ENCODE results near the gene GGT6.

The GGT6 gene

GRCh38 chr17:4544951-4545216 lies 15.5 kb downstream of the GGT6 start:
- no peak overlapping the region for H3K9ac ChIP-seq (ENCODE audit: low read depth, low read length)
- no peaks in the 10 kb centered on the region for H3K9me3 ChIP-seq (ENCODE audit: insufficient read depth, low read length, severe bottlenecking)
- TF ChIP-seq EZH2 (IDR thresholded peaks at IDR 0.05; ENCODE audit: borderline replicate concordance, low read depth, low read length, severe bottlenecking) (no peak), CTCF (IDR thresholded peaks at IDR 0.05; ENCODE audit: borderline replicate concordance, extremely low read depth, low read length, poor library complexity, severe bottlenecking) (no peak)
- H3K27ac ChIP-seq (ENCODE audit: low read length), result no peak overlapping the region
- H3K36me3 ChIP-seq (ENCODE audit: insufficient read depth, low read length), result peaks cover 93% of the 10 kb centered on the region
- ATAC-seq (ENCODE audit: insufficient read depth, low read depth) (no peak), DNase-seq (no peak)
- H4K20me1 ChIP-seq (ENCODE audit: insufficient read depth, low read length), result peaks cover 45% of the 10 kb centered on the region
- H3K27me3 ChIP-seq (ENCODE audit: insufficient read depth, low read length, poor library complexity), result no peaks in the 10 kb centered on the region
- no peaks in the 10 kb centered on the region for H3K4me1 ChIP-seq (ENCODE audit: insufficient read depth, low read length)
- no peak overlapping the region for H3K4me2 ChIP-seq (ENCODE audit: insufficient read depth, low read length)
- 0 out of 2 replicates have a peak, but pooled peaks cover 1% of the 10 kb centered on the region for H3K79me2 ChIP-seq (ENCODE audit: insufficient read depth, low read length)
- no peak overlapping the region for H2AFZ ChIP-seq (ENCODE audit: low read depth, low read length)
- no peak overlapping the region for H3K4me3 ChIP-seq (ENCODE audit: low read depth in 1 of 2, low read length in 2 of 2)

GRCh38 chr17:4544135-4544950 lies 16.0 kb downstream of the GGT6 start:
- Histone ChIP-seq H3K27ac (ENCODE audit: low read length) (no peak overlapping the region), H3K36me3 (ENCODE audit: insufficient read depth, low read length) (peaks cover 93% of the 10 kb centered on the region), H3K79me2 (ENCODE audit: insufficient read depth, low read length) (no peaks in the 10 kb centered on the region), H3K9me3 (ENCODE audit: insufficient read depth, low read length, severe bottlenecking) (no peaks in the 10 kb centered on the region), H3K4me1 (ENCODE audit: insufficient read depth, low read length) (no peaks in the 10 kb centered on the region), H3K9ac (ENCODE audit: low read depth, low read length) (no peak overlapping the region), H3K27me3 (ENCODE audit: insufficient read depth, low read length, poor library complexity) (no peaks in the 10 kb centered on the region), H2AFZ (ENCODE audit: low read depth, low read length) (no peak overlapping the region), H4K20me1 (ENCODE audit: insufficient read depth, low read length) (peaks cover 45% of the 10 kb centered on the region), H3K4me2 (ENCODE audit: insufficient read depth, low read length) (no peak overlapping the region), H3K4me3 (ENCODE audit: low read depth in 1 of 2, low read length in 2 of 2) (no peak overlapping the region)
- TF ChIP-seq CTCF (IDR thresholded peaks at IDR 0.05; ENCODE audit: borderline replicate concordance, extremely low read depth, low read length, poor library complexity, severe bottlenecking) (no peak), EZH2 (IDR thresholded peaks at IDR 0.05; ENCODE audit: borderline replicate concordance, low read depth, low read length, severe bottlenecking) (no peak)
- DNase-seq (no peak), ATAC-seq (ENCODE audit: insufficient read depth, low read depth) (no peak)

GRCh38 chr17:4543557-4544026 lies 16.8 kb downstream of the GGT6 start:
- TF ChIP-seq CTCF (IDR thresholded peaks at IDR 0.05; ENCODE audit: borderline replicate concordance, extremely low read depth, low read length, poor library complexity, severe bottlenecking) (no peak), EZH2 (IDR thresholded peaks at IDR 0.05; ENCODE audit: borderline replicate concordance, low read depth, low read length, severe bottlenecking) (no peak)
- Histone ChIP-seq H3K9me3 (ENCODE audit: insufficient read depth, low read length, severe bottlenecking) (no peaks in the 10 kb centered on the region), H3K4me3 (ENCODE audit: low read depth in 1 of 2, low read length in 2 of 2) (no peak overlapping the region), H3K79me2 (ENCODE audit: insufficient read depth, low read length) (no peaks in the 10 kb centered on the region), H3K27me3 (ENCODE audit: insufficient read depth, low read length, poor library complexity) (no peaks in the 10 kb centered on the region), H3K27ac (ENCODE audit: low read length) (no peak overlapping the region), H4K20me1 (ENCODE audit: insufficient read depth, low read length) (peaks cover 42% of the 10 kb centered on the region), H3K4me2 (ENCODE audit: insufficient read depth, low read length) (no peak overlapping the region), H3K4me1 (ENCODE audit: insufficient read depth, low read length) (no peaks in the 10 kb centered on the region), H2AFZ (ENCODE audit: low read depth, low read length) (no peak overlapping the region), H3K9ac (ENCODE audit: low read depth, low read length) (no peak overlapping the region), H3K36me3 (ENCODE audit: insufficient read depth, low read length) (peaks cover 93% of the 10 kb centered on the region)
- ATAC-seq (ENCODE audit: insufficient read depth, low read depth) (no peak), DNase-seq (no peak)

All from DND-41 (cell line).